Breast epithelium (tissue), 3 donors: Measurements from ENCODE around the gene SDK2.

Experiments
- POLR2A ChIP-seq: fragments of 450-650 bp; IDR thresholded peaks from one replicate; pipeline ENCODE4 v1.6.1; 2016; ENCODE audit warnings: antibody characterized with exemption, mild to moderate bottlenecking, moderate library complexity
- POLR2AphosphoS5 ChIP-seq, 3 donors: sonication (generic); formaldehyde crosslinking; IDR thresholded peaks; one replicate each; pipeline ENCODE4 v1.6.1; 2017; ENCODE audit warnings: antibody characterized with exemption in 3 of 3
- TF ChIP-seq, protein P1 (sequence below), 3 donors: fragments of 450-650 bp; IDR thresholded peaks; one replicate each; pipeline ENCODE4 v1.5.1; 2016 to 2017; ENCODE audit warnings: antibody characterized with exemption in 3 of 3, mild to moderate bottlenecking in 3 of 3, moderate library complexity in 3 of 3

DNA sequence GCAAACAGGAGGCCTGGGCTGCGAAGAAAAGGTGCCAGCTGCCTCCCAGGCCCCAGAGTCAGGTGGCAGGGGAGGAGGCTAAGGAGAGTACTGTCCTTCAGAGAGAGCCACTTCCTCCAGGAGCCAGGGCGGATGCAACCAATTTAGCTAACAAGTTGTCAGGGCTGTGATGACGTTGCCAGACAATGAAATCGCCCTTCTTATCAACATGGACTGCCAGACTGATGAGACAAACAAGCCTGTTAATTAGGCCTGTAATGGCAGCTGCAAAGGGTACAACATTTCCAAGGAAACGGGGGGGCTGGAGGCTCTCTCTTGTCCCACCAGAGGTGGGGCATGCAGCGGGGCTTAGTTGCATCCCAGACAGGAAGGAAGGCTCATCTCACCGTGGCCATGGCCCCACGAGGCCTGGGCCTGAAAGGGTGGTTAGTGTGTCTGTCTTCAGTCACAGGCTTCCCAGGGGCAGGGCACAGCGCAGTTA lies 111.8 kb downstream of the SDK2 start:
- no peak for TF ChIP-seq POLR2A
- TF ChIP-seq, protein P1, sequence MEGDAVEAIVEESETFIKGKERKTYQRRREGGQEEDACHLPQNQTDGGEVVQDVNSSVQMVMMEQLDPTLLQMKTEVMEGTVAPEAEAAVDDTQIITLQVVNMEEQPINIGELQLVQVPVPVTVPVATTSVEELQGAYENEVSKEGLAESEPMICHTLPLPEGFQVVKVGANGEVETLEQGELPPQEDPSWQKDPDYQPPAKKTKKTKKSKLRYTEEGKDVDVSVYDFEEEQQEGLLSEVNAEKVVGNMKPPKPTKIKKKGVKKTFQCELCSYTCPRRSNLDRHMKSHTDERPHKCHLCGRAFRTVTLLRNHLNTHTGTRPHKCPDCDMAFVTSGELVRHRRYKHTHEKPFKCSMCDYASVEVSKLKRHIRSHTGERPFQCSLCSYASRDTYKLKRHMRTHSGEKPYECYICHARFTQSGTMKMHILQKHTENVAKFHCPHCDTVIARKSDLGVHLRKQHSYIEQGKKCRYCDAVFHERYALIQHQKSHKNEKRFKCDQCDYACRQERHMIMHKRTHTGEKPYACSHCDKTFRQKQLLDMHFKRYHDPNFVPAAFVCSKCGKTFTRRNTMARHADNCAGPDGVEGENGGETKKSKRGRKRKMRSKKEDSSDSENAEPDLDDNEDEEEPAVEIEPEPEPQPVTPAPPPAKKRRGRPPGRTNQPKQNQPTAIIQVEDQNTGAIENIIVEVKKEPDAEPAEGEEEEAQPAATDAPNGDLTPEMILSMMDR (IDR thresholded peaks at IDR 0.05) = no peak
- TF ChIP-seq POLR2AphosphoS5 (IDR thresholded peaks at IDR 0.05) = no peak
